SU-DHL-6 (cell line): ENCODE data around the gene TH.

Experiments used
- H2AFZ ChIP-seq: fragments of 200-600 bp; sonication (generic); 2 replicates; pipeline ENCODE4 v1.6.1; 2014; ENCODE audit warnings: low read depth, mild to moderate bottlenecking, moderate library complexity, mixed read lengths, antibody characterized with exemption, low read length; ENCODE audit not compliant: severe bottlenecking
- H3F3A ChIP-seq: fragments of 200-600 bp; shearing (Covaris generic); 2 replicates; pipeline ENCODE4 v1.6.0; 2016; ENCODE audit warnings: antibody characterized with exemption, mild to moderate bottlenecking; ENCODE audit not compliant: insufficient read depth
- H3K27ac ChIP-seq: fragments of 200-600 bp; sonication (generic); 2 replicates; pipeline ENCODE4 v1.5.1; 2016; ENCODE audit warnings: low read depth, mild to moderate bottlenecking, low read length, moderate library complexity, mixed read lengths
- H3K27me3 ChIP-seq: fragments of 200-600 bp; sonication (generic), shearing (Covaris generic); 2 replicates; pipeline ENCODE4 v1.6.0; 2014; ENCODE audit warnings: mild to moderate bottlenecking, low read length
- H3K36me3 ChIP-seq: fragments of 200-600 bp; sonication (generic); 2 replicates; pipeline ENCODE4 v1.6.1; 2014; ENCODE audit warnings: mild to moderate bottlenecking, low read length, mixed read lengths
- H3K4me2 ChIP-seq: fragments of 300-600, 200-600 bp; shearing (Covaris generic), sonication (generic); 2 replicates; pipeline ENCODE4 v1.6.0; 2014; ENCODE audit warnings: low read length, low read depth, mild to moderate bottlenecking; ENCODE audit not compliant: poor library complexity, severe bottlenecking
- H3K4me3 ChIP-seq: fragments of 200-600 bp; sonication (generic); 2 replicates; pipeline ENCODE4 v1.5.1; 2014; ENCODE audit warnings: antibody characterized with exemption, low read length, mild to moderate bottlenecking, mixed read lengths; ENCODE audit not compliant: insufficient read depth, poor library complexity, severe bottlenecking
- H3K79me2 ChIP-seq: fragments of 200-600 bp; sonication (generic); 2 replicates; pipeline ENCODE4 v1.6.1; 2014; ENCODE audit warnings: mild to moderate bottlenecking, low read length, moderate library complexity; ENCODE audit not compliant: insufficient read depth
- H3K9ac ChIP-seq: fragments of 200-600 bp; sonication (generic); 2 replicates; pipeline ENCODE4 v1.7.0; 2014; ENCODE audit warnings: mild to moderate bottlenecking, low read length
- H3K9me2 ChIP-seq: fragments of 200-600 bp; sonication (generic); replicated peaks from 2 replicates; pipeline ENCODE4 v1.6.1; 2014; ENCODE audit warnings: low read length; ENCODE audit not compliant: insufficient read depth
- H3K9me3 ChIP-seq: fragments of 200-600 bp; sonication (generic); 2 replicates; pipeline ENCODE4 v1.6.1; 2014; ENCODE audit warnings: low read length, mixed read lengths; ENCODE audit not compliant: insufficient read depth
- H4K20me1 ChIP-seq: fragments of 200-600 bp; sonication (generic); 2 replicates; pipeline ENCODE4 v1.6.1; 2014; ENCODE audit warnings: low read depth, mild to moderate bottlenecking, antibody characterized with exemption, low read length, moderate library complexity, mixed read lengths
- CTCF ChIP-seq: fragments of 200-600 bp; sonication (generic); IDR thresholded peaks from one replicate; pipeline ENCODE4 v1.5.1; 2017; ENCODE audit warnings: antibody characterized with exemption, mild to moderate bottlenecking, low read length, moderate library complexity; ENCODE audit not compliant: insufficient read depth, poor library complexity, severe bottlenecking
- EZH2phosphoT487 ChIP-seq: fragments of 200-600 bp; sonication (generic), shearing (Covaris generic); conservative IDR thresholded peaks from 2 replicates; pipeline ENCODE4 v1.6.1; 2018; ENCODE audit warnings: mild to moderate bottlenecking, antibody characterized with exemption, low read length, moderate library complexity, mixed read lengths

TH gene

DNA sequence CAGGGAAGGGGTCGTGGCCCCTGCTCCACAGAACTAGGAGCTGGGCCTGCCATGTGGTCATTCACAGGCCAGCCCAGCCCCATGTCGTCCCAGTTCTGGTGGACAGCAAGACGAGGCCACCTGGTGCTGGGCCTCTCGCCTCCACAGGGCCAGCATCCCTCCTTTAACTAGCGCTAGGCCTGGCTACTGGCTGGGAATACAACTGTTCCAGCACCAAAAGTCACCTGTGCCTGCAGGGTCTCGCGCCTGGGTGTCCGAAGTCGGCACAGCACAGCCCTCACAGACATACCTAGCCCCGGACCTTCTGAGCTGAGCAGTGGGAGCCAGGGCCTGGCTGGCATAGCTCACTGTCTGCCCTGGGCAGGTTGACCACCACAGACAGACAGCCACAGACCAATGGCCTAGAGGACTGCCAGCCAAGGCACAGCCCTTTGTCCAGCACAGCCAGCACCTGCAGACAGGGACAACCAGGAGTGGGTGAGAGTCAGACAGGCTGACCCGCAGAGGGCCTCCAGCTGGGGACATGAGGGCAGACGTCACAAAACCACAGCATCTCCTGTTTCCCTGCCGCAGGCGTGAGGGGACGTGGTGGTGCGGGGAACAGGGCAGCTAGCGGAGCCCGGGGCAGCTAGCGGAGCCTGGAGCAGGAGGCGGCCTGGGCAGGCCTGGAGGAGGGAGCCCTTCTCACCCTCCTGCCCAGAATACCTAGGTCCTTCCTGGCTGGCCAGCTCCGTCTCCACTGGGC lies 27.2 kb upstream of the TH start:
- no peak overlapping the region for H3K9ac ChIP-seq
- H3K36me3 ChIP-seq: no peaks in the 10 kb centered on the region
- no peak overlapping the region for H3K4me3 ChIP-seq
- H3K27ac ChIP-seq: no peak overlapping the region
- no peaks in the 10 kb centered on the region for H3K79me2 ChIP-seq
- no peaks in the 10 kb centered on the region for H3K9me3 ChIP-seq
- H4K20me1 ChIP-seq: no peaks in the 10 kb centered on the region
- H3K4me2 ChIP-seq: no peak overlapping the region
- no peaks in the 10 kb centered on the region for H3K9me2 ChIP-seq
- TF ChIP-seq CTCF (no peak), EZH2phosphoT487 (no peak)
- H3K27me3 ChIP-seq: no peaks in the 10 kb centered on the region
- H3F3A ChIP-seq: no peaks in the 10 kb centered on the region
- H2AFZ ChIP-seq: no peak overlapping the region

GRCh38 chr11:2197771-2198520 lies 26.3 kb upstream of the TH start:
- Histone ChIP-seq H2AFZ (no peak overlapping the region), H3K9me3 (no peaks in the 10 kb centered on the region), H3K36me3 (no peaks in the 10 kb centered on the region), H3K27me3 (no peaks in the 10 kb centered on the region), H3K27ac (no peak overlapping the region), H3K9me2 (no peaks in the 10 kb centered on the region), H3K9ac (no peak overlapping the region), H3K79me2 (no peaks in the 10 kb centered on the region), H4K20me1 (no peaks in the 10 kb centered on the region), H3F3A (no peaks in the 10 kb centered on the region), H3K4me3 (no peak overlapping the region), H3K4me2 (no peak overlapping the region)
- TF ChIP-seq CTCF (no peak), EZH2phosphoT487 (no peak)

- no peaks in the 10 kb centered on the region for H3K9me3 ChIP-seq
- H3K79me2 ChIP-seq: no peaks in the 10 kb centered on the region
- no peaks in the 10 kb centered on the region for H3F3A ChIP-seq
- no peak overlapping the region for H3K27ac ChIP-seq
- no peaks in the 10 kb centered on the region for H3K27me3 ChIP-seq
- H3K36me3 ChIP-seq: no peaks in the 10 kb centered on the region
- H2AFZ ChIP-seq: no peak overlapping the region
- no peaks in the 10 kb centered on the region for H4K20me1 ChIP-seq
- H3K4me2 ChIP-seq: no peak overlapping the region
- peak; percentile 97 for TF ChIP-seq CTCF
- no peak for TF ChIP-seq EZH2phosphoT487
- H3K9ac ChIP-seq: no peak overlapping the region
- no peak overlapping the region for H3K4me3 ChIP-seq
- no peaks in the 10 kb centered on the region for H3K9me2 ChIP-seq
Observed at GRCh38 chr11:2196970-2197770, 25.6 kb upstream of the TH start.
